M059J (cell line): ENCODE data around the gene KIAA2012. TPM values are rescaled to one million over a fixed set of nuclear protein-coding genes. Genes with fewer than 3 reads are reported as not detected.

Source experiments
- DNase-seq: peaks from one replicate; pipeline ENCODE4 v3.0.0-alpha.2; 2012; ENCODE audit warnings: low read depth
- total RNA-seq: library from RNA; depleted of rRNA; stranded (reverse); fragments of >200 nt; shearing (Covaris generic); gene quantifications from 2 replicates; pipeline ENCODE4 v1.2.3, GENCODE V29; 2014

KIAA2012 gene
- total RNA-seq, 1 experiment from 2014 or later: not detected

- DNase-seq: no peak
Measured at GRCh38 chr2:202079310-202079709, 6.3 kb downstream of the KIAA2012 start.

- DNase-seq: peak; percentile 12
Measured at GRCh38 chr2:202084265-202084664, 11.2 kb downstream of the KIAA2012 start.

GRCh38 chr2:202088777-202089176 is 15.7 kb downstream of the KIAA2012 start:
- no peak for DNase-seq

- no peak for DNase-seq
Measured at GRCh38 chr2:202090530-202090929, 17.5 kb downstream of the KIAA2012 start.

- DNase-seq: no peak
Measured at GRCh38 chr2:202091476-202091875, 18.4 kb downstream of the KIAA2012 start.

- peak; percentile 52 for DNase-seq
Measured at GRCh38 chr2:202094426-202094986, 21.5 kb downstream of the KIAA2012 start.

- no peak for DNase-seq
Measured at GRCh38 chr2:202095235-202095634, 22.2 kb downstream of the KIAA2012 start.

GRCh38 chr2:202096736-202097135 is 23.7 kb downstream of the KIAA2012 start:
- peak; percentile 30 for DNase-seq

GRCh38 chr2:202098291-202098690 is 25.2 kb downstream of the KIAA2012 start:
- no peak for DNase-seq

GRCh38 chr2:202099515-202099914 is 26.5 kb downstream of the KIAA2012 start:
- peak; percentile 11 for DNase-seq

- no peak for DNase-seq
Measured at GRCh38 chr2:202100176-202100575, 27.1 kb downstream of the KIAA2012 start.

- no peak for DNase-seq
Measured at GRCh38 chr2:202101026-202101579, 28.0 kb downstream of the KIAA2012 start.

GRCh38 chr2:202102425-202103000 is 29.5 kb downstream of the KIAA2012 start:
- DNase-seq: no peak

- DNase-seq: peak; percentile 55
Measured at GRCh38 chr2:202104286-202104870, 31.3 kb downstream of the KIAA2012 start.

GRCh38 chr2:202105025-202105424 is 32.0 kb downstream of the KIAA2012 start:
- DNase-seq: no peak

GRCh38 chr2:202108345-202108744 is 35.3 kb downstream of the KIAA2012 start:
- no peak for DNase-seq

- no peak for DNase-seq
Measured at GRCh38 chr2:202109139-202109736, 36.2 kb downstream of the KIAA2012 start.

GRCh38 chr2:202109737-202110184 is 36.7 kb downstream of the KIAA2012 start:
- no peak for DNase-seq

- no peak for DNase-seq
Measured at GRCh38 chr2:202110491-202110890, 37.4 kb downstream of the KIAA2012 start.

GRCh38 chr2:202112041-202112440 is 39.0 kb downstream of the KIAA2012 start:
- no peak for DNase-seq

GRCh38 chr2:202113571-202114142 is 40.6 kb downstream of the KIAA2012 start:
- DNase-seq: peak; percentile 72

GRCh38 chr2:202114291-202114690 is 41.2 kb downstream of the KIAA2012 start:
- no peak for DNase-seq
